Measurements from ENCODE around the gene SNF8. TPM values are rescaled to one million over a fixed set of nuclear protein-coding genes. Genes with fewer than 3 reads are reported as not detected.

SNF8 gene
- total RNA-seq, 1 experiment from 2014 or later: 198 TPM

DNA sequence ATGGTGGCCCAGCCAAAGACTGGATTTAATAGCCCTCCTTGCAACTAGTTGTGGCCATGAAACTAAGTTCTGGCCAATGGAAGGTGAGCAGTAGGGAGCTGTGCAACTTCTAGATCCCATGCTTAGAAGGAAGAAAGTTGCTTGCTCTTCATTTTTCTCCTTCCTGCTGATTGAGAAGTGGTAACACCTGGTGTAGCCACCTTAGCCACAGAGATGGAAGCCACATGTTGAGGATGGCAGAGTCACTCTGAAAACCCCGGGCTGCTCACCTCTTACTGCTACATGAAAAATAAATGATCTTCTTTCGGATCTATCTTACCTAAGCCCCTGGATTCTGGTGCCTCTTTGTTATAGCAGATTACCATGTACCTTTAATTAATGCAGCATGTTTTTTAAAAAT lies 62.4 kb downstream of the SNF8 start:
- Mint-ChIP-seq H3K27ac (ENCODE audit: unreplicated experiment) (no peak overlapping the region), H3K9me3 (ENCODE audit: low read depth, unreplicated experiment) (no peaks in the 10 kb centered on the region), H3K4me1 (ENCODE audit: low read depth, unreplicated experiment) (no peaks in the 10 kb centered on the region), H3K4me3 (ENCODE audit: low read depth, unreplicated experiment) (no peak overlapping the region), H3K36me3 (ENCODE audit: insufficient read depth, unreplicated experiment) (no peaks in the 10 kb centered on the region), H3K27me3 (ENCODE audit: unreplicated experiment) (no peaks in the 10 kb centered on the region)
- TF ChIP-seq, protein P1, sequence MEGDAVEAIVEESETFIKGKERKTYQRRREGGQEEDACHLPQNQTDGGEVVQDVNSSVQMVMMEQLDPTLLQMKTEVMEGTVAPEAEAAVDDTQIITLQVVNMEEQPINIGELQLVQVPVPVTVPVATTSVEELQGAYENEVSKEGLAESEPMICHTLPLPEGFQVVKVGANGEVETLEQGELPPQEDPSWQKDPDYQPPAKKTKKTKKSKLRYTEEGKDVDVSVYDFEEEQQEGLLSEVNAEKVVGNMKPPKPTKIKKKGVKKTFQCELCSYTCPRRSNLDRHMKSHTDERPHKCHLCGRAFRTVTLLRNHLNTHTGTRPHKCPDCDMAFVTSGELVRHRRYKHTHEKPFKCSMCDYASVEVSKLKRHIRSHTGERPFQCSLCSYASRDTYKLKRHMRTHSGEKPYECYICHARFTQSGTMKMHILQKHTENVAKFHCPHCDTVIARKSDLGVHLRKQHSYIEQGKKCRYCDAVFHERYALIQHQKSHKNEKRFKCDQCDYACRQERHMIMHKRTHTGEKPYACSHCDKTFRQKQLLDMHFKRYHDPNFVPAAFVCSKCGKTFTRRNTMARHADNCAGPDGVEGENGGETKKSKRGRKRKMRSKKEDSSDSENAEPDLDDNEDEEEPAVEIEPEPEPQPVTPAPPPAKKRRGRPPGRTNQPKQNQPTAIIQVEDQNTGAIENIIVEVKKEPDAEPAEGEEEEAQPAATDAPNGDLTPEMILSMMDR (IDR thresholded peaks at IDR 0.05; ENCODE audit: unreplicated experiment): no peak
- CTCF ChIA-PET: interaction anchor here (1.0 kb wide), 1 partner anchor 203 kb away, joined by 6 read pairs; no protein-coding TSS in a partner anchor
- no peak for DNase-seq
- intact Hi-C loops (cut with micrococcal nuclease; ENCODE audit: unreplicated experiment): no loop called here
- no TSS peak for BruUV-seq (replicated peaks)

Other genes starting within 250 kb of the SNF8 start
- gene PRAC1, start 222.3 kb downstream of the SNF8 start, total RNA-seq (2022): not detected in 2 replicates
- not detected in 2 replicates for gene PRAC2, start 221.7 kb downstream of the SNF8 start, total RNA-seq (2022)
- gene HOXB13, start 216.1 kb downstream of the SNF8 start, total RNA-seq (2022): 1.1 and 1.9 TPM in 2 replicates
- 0.21 and 0.78 TPM in 2 replicates for gene TTLL6, start 127.6 kb downstream of the SNF8 start, total RNA-seq (2022)
- gene CALCOCO2, start 113.8 kb downstream of the SNF8 start, total RNA-seq (2022): 116 and 136 TPM in 2 replicates
- gene ATP5MC1, start 52.1 kb downstream of the SNF8 start, total RNA-seq (2022): 131 and 134 TPM in 2 replicates
- 179 and 182 TPM in 2 replicates for gene UBE2Z, start 36.4 kb downstream of the SNF8 start, total RNA-seq (2022)
- gene GIP, start 23.8 kb upstream of the SNF8 start, total RNA-seq (2022): not detected in 2 replicates
- gene IGF2BP1, start 52.5 kb upstream of the SNF8 start, total RNA-seq (2022): 14.4 and 17.6 TPM in 2 replicates
- gene B4GALNT2, start 187.9 kb upstream of the SNF8 start, total RNA-seq (2022): 0.20 and 1.3 TPM in 2 replicates

All from Calu3 (cell line).